ENCODE measurements around the gene PEG3.

DNA sequence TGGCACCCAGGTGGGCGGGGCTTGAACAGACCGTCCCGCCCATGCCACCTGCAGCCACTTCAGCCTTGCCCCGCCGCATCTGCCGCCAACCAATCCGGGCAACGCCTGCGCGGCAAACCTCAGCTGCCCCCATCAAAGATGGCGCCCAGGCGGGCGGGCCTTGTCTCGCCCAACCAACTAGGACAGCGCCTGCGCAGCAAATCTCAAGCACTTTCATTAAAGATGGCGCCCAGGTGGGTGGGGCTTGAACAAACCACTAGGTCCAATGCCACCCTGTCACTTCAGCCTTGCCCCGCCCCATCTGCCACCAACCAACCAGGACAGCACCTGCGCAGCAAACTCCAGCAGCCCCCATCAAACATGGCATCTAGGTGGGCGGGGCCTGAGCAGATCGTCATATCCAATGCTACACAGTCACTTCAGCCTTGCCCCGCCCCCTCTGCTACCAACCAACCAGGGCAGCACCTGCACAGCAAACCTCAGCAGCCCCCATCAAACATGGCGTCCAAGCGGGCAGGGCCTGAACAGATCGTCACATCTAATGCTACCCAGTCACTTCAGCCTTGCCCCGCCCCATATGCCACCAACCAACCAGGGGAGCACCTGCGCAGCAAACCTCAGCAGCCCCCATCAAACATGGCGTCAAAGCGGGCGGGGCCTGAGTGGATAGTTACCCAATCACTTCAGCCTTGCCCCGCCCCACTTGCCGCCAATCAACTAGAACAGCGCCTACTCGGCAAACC is 1.4 kb downstream of the PEG3 start:
- TF ChIP-seq CTCF (IDR thresholded peaks at IDR 0.05) (no peak), EZH2 (IDR thresholded peaks at IDR 0.05; ENCODE audit: borderline replicate concordance, insufficient read depth, low read depth, low read length, poor library complexity, severe bottlenecking) (no peak)

Data from B cell (primary cell).